H9 (cell line): Measurements from ENCODE around the gene KCNJ14. TPM values are rescaled to one million over a fixed set of nuclear protein-coding genes. Genes with fewer than 3 reads are reported as not detected.

Experiments used
- DNase-seq: peaks from one replicate; pipeline ENCODE4 v3.0.0-alpha.2; 2017
- H2AFZ ChIP-seq: one replicate; pipeline ENCODE4 v1.6.1; 2013; ENCODE audit warnings: mild to moderate bottlenecking, low read length, control low read depth, moderate library complexity
- H2AK5ac ChIP-seq: 2 replicates; pipeline ENCODE4 v1.6.1; 2013; ENCODE audit warnings: low read length, control low read depth, mixed read lengths; ENCODE audit not compliant: insufficient read length
- H2BK120ac ChIP-seq: one replicate; pipeline ENCODE4 v1.6.1; 2013; ENCODE audit warnings: low read depth, mild to moderate bottlenecking, low read length, control low read depth, inconsistent platforms; ENCODE audit not compliant: poor library complexity, severe bottlenecking
- H2BK12ac ChIP-seq: 2 replicates; pipeline ENCODE4 v1.6.1; 2013; ENCODE audit warnings: low read length, control low read depth, mixed read lengths, low read depth; ENCODE audit not compliant: insufficient read length
- H2BK15ac ChIP-seq: 2 replicates; pipeline ENCODE4 v1.6.1; 2013; ENCODE audit warnings: low read depth, low read length, control low read depth
- H2BK20ac ChIP-seq: one replicate; pipeline ENCODE4 v1.6.1; 2013; ENCODE audit warnings: low read depth, mild to moderate bottlenecking, low read length, control low read depth, inconsistent platforms; ENCODE audit not compliant: poor library complexity, severe bottlenecking
- H2BK5ac ChIP-seq: 2 replicates; pipeline ENCODE4 v1.6.1; 2013; ENCODE audit warnings: low read length, control low read depth, mixed read lengths; ENCODE audit not compliant: insufficient read length
- H3K14ac ChIP-seq: 2 replicates; pipeline ENCODE4 v1.6.1; 2013; ENCODE audit warnings: low read length, control low read depth; ENCODE audit not compliant: insufficient read depth
- H3K18ac ChIP-seq: 2 replicates; pipeline ENCODE4 v1.6.1; 2013; ENCODE audit warnings: low read depth, mild to moderate bottlenecking, mixed read lengths, low read length, control low read depth; ENCODE audit not compliant: insufficient read length
- H3K23ac ChIP-seq: 2 replicates; pipeline ENCODE4 v1.6.1; 2013; ENCODE audit warnings: low read length, control low read depth, mixed read lengths, low read depth; ENCODE audit not compliant: insufficient read length
- H3K23me2 ChIP-seq: 2 replicates; pipeline ENCODE4 v1.6.1; 2013; ENCODE audit warnings: low read depth, mild to moderate bottlenecking, mixed read lengths, low read length, control low read depth; ENCODE audit not compliant: insufficient read length, poor library complexity, severe bottlenecking
- H3K27ac ChIP-seq: 2 replicates; pipeline ENCODE4 v1.5.1; 2013; ENCODE audit warnings: low read length, control low read depth, mixed read lengths, low read depth; ENCODE audit not compliant: insufficient read length
- H3K27me3 ChIP-seq: 2 replicates; pipeline ENCODE4 v1.6.1; 2013; ENCODE audit warnings: low read length, control low read depth, inconsistent platforms; ENCODE audit not compliant: insufficient read depth
- H3K4ac ChIP-seq: 2 replicates; pipeline ENCODE4 v1.6.1; 2013; ENCODE audit warnings: low read depth, mild to moderate bottlenecking, control low read depth, inconsistent platforms, low read length, moderate library complexity
- H3K4me1 ChIP-seq: 2 replicates; pipeline ENCODE4 v1.6.1; 2013; ENCODE audit warnings: low read length, control low read depth, inconsistent platforms; ENCODE audit not compliant: insufficient read depth
- H3K4me2 ChIP-seq: 2 replicates; pipeline ENCODE4 v1.6.1; 2013; ENCODE audit warnings: low read length, control low read depth, mixed read lengths; ENCODE audit not compliant: insufficient read length, insufficient read depth
- H3K56ac ChIP-seq: 2 replicates; pipeline ENCODE4 v1.6.1; 2013; ENCODE audit warnings: low read depth, mild to moderate bottlenecking, mixed read lengths, low read length, control low read depth; ENCODE audit not compliant: insufficient read length
- H3K79me1 ChIP-seq: 2 replicates; pipeline ENCODE4 v1.6.1; 2013; ENCODE audit warnings: low read depth, mild to moderate bottlenecking, moderate library complexity, low read length, control low read depth, inconsistent platforms; ENCODE audit not compliant: insufficient read depth, poor library complexity, severe bottlenecking
- H3K79me2 ChIP-seq: 2 replicates; pipeline ENCODE4 v1.6.1; 2013; ENCODE audit warnings: low read length, control low read depth, inconsistent platforms; ENCODE audit not compliant: insufficient read depth
- H3K9ac ChIP-seq: 2 replicates; pipeline ENCODE4 v1.6.1; 2013; ENCODE audit warnings: low read length, control low read depth, mixed read lengths; ENCODE audit not compliant: insufficient read length; ENCODE audit errors: extremely low read depth
- H3K9me3 ChIP-seq: one replicate; pipeline ENCODE4 v1.6.1; 2013; ENCODE audit warnings: low read depth, low read length, inconsistent platforms; ENCODE audit not compliant: control insufficient read depth
- H3T11ph ChIP-seq: one replicate; pipeline ENCODE4 v1.6.1; 2013; ENCODE audit warnings: mild to moderate bottlenecking, low read length, control low read depth, inconsistent platforms
- H4K20me1 ChIP-seq: one replicate; pipeline ENCODE4 v1.6.1; 2013; ENCODE audit not compliant: control insufficient read depth, insufficient read length, insufficient read depth
- H4K5ac ChIP-seq: 2 replicates; pipeline ENCODE4 v1.6.1; 2013; ENCODE audit warnings: low read depth, mild to moderate bottlenecking, mixed read lengths, low read length, control low read depth; ENCODE audit not compliant: insufficient read length
- H4K8ac ChIP-seq: replicated peaks from 2 replicates; pipeline ENCODE4 v1.6.1; 2013; ENCODE audit warnings: low read length, control low read depth, mixed read lengths, low read depth; ENCODE audit not compliant: insufficient read length
- H4K91ac ChIP-seq: 2 replicates; pipeline ENCODE4 v1.6.1; 2013; ENCODE audit warnings: low read depth, mild to moderate bottlenecking, moderate library complexity, mixed read lengths, low read length, control low read depth; ENCODE audit not compliant: insufficient read length
- H3K27ac Mint-ChIP-seq, 3 experiments: 2 replicates in 2 of 3; 3 replicates in 1 of 3; pipeline ENCODE4 v1.8.0; 2020 to 2021; ENCODE audit warnings: mixed read lengths in 3 of 3, mild to moderate bottlenecking in 1 of 3, moderate library complexity in 1 of 3
- H3K27me3 Mint-ChIP-seq: 2 replicates; pipeline ENCODE4 v1.8.0; 2021; ENCODE audit warnings: low read depth, mild to moderate bottlenecking, moderate library complexity, mixed read lengths
- H3K36me3 Mint-ChIP-seq, 3 experiments: 2 replicates in 2 of 3; 3 replicates in 1 of 3; pipeline ENCODE4 v1.8.0; 2020 to 2021; ENCODE audit warnings: low read depth in 3 of 3, mixed read lengths in 3 of 3; ENCODE audit not compliant: insufficient read depth in 1 of 3
- H3K4me1 Mint-ChIP-seq, 2 experiments: 2 replicates each; pipeline ENCODE4 v1.8.0; 2020; ENCODE audit warnings: mixed read lengths in 2 of 2
- H3K4me3 Mint-ChIP-seq, 2 experiments: 2 replicates in 1 of 2; 3 replicates in 1 of 2; pipeline ENCODE4 v1.8.0; 2020 to 2021; ENCODE audit warnings: mild to moderate bottlenecking in 2 of 2, mixed read lengths in 2 of 2, moderate library complexity in 1 of 2
- H3K9me3 Mint-ChIP-seq, 2 experiments: 2 replicates in 1 of 2; 3 replicates in 1 of 2; pipeline ENCODE4 v1.8.0; 2020; ENCODE audit warnings: mild to moderate bottlenecking in 2 of 2, mixed read lengths in 2 of 2, moderate library complexity in 1 of 2
- CTCF ChIP-seq: fragments of 200-600 bp; sonication (generic); conservative IDR thresholded peaks from 3 replicates; pipeline ENCODE4 v1.8.0; 2021; ENCODE audit warnings: antibody characterized with exemption, mild to moderate bottlenecking
- WGBS: extraction: QIAGEN DNeasy Blood & Tissue Kit; methylation state at CpG from one replicate; pipeline ENCODE4 v1.1.7; 2013; ENCODE audit warnings: missing lambda C conversion rate, low lambda C conversion rate, mixed read lengths; ENCODE audit not compliant: insufficient read length; ENCODE audit errors: extremely low coverage; 5-methylcytosine and 5-hydroxymethylcytosine counted together
- total RNA-seq: library from RNA; stranded (reverse); gene quantifications from 2 replicates; pipeline ENCODE4 v1.2.1, GENCODE V29; 2021

The KCNJ14 gene
- total RNA-seq, 1 experiment from 2014 or later = 1.2 TPM

GRCh38 chr19:48445606-48446481 lies 9.5 kb upstream of the KCNJ14 start, which contains the start of gene GRWD1:
GRWD1 (plus strand) TSS chr19:48445983; CDS start chr19:48446006, 23 bp downstream.
- peaks cover 3% of the 10 kb centered on the region for H3K79me1 ChIP-seq
- no peak within 1 kb of the TSS for H2AK5ac ChIP-seq
- H3K4me2 ChIP-seq = peak within 1 kb of the TSS; percentile 85
- Mint-ChIP-seq H3K36me3 (peaks cover 29 to 53% (median 39%) of the 10 kb centered on the region in 3 experiments), H3K27ac (peak within 1 kb of the TSS; percentile 90 to 99 (median 97)), H3K9me3 (no peaks in the 10 kb centered on the region; a peak in 1 of 5 replicates), H3K4me3 (peak within 1 kb of the TSS; percentile 89 to 95), H3K27me3 (no peaks in the 10 kb centered on the region), H3K4me1 (peaks cover 13 to 17% of the 10 kb centered on the region in 2 experiments)
- peaks cover 2% of the 10 kb centered on the region; the same call in 1 of the 2 replicates for H3K4me1 ChIP-seq
- peak within 1 kb of the TSS; percentile 87 for H3K9ac ChIP-seq
- peak within 1 kb of the TSS; percentile 85 for H3K14ac ChIP-seq
- H3K27me3 ChIP-seq = no peaks in the 10 kb centered on the region
- H2BK20ac ChIP-seq = no peak within 1 kb of the TSS
- no CpG with 5 or more reads among the region's 61 CpGs for WGBS
- TF ChIP-seq CTCF = peak; percentile 30; the same call in 2 of the 3 replicates
- peak; percentile 95 for DNase-seq
- no peak within 1 kb of the TSS for H3K23ac ChIP-seq
- 0 out of 2 replicates have a peak, but pooled peaks cover 2% of the 10 kb centered on the region for H3K79me2 ChIP-seq
- H2BK5ac ChIP-seq = no peak within 1 kb of the TSS
- peak within 1 kb of the TSS; percentile 82 for H3K18ac ChIP-seq
- no peak within 1 kb of the TSS for H4K8ac ChIP-seq
- no peak within 1 kb of the TSS for H4K91ac ChIP-seq
- H3K9me3 ChIP-seq = no peaks in the 10 kb centered on the region
- no peak within 1 kb of the TSS for H3T11ph ChIP-seq
- H3K27ac ChIP-seq = peak within 1 kb of the TSS; percentile 22
- no peak within 1 kb of the TSS for H4K5ac ChIP-seq
- H4K20me1 ChIP-seq = no peaks in the 10 kb centered on the region
- H2AFZ ChIP-seq = no peak within 1 kb of the TSS
- peaks cover 8% of the 10 kb centered on the region for H3K23me2 ChIP-seq
- H3K4ac ChIP-seq = no peak within 1 kb of the TSS
- no peak within 1 kb of the TSS for H2BK120ac ChIP-seq
- H3K56ac ChIP-seq = no peak within 1 kb of the TSS
- no peak within 1 kb of the TSS for H2BK12ac ChIP-seq
- H2BK15ac ChIP-seq = no peak within 1 kb of the TSS
